Measurements from ENCODE around the gene RPS6KA1.

DNA sequence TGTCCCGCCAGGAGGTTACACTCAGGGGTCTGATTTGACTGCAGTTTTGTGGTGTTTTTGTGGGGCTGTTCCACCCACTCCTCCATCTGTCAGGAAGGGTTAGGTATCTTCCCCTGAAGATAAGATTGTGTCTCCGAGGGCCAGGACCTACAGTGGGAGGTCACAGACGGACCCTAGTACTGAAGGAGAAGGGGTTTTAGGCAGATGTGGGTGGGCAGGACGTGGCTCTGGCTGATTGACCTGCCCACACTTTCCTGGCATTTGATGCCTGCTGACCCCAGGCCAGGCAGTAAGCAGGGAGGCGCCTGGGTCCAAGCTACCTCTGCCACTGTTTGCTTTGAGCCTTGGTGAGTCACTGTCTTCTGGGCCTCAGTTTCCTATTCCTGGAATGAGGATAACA is 13.9 kb downstream of the RPS6KA1 start:
- TF ChIP-seq, protein P1, sequence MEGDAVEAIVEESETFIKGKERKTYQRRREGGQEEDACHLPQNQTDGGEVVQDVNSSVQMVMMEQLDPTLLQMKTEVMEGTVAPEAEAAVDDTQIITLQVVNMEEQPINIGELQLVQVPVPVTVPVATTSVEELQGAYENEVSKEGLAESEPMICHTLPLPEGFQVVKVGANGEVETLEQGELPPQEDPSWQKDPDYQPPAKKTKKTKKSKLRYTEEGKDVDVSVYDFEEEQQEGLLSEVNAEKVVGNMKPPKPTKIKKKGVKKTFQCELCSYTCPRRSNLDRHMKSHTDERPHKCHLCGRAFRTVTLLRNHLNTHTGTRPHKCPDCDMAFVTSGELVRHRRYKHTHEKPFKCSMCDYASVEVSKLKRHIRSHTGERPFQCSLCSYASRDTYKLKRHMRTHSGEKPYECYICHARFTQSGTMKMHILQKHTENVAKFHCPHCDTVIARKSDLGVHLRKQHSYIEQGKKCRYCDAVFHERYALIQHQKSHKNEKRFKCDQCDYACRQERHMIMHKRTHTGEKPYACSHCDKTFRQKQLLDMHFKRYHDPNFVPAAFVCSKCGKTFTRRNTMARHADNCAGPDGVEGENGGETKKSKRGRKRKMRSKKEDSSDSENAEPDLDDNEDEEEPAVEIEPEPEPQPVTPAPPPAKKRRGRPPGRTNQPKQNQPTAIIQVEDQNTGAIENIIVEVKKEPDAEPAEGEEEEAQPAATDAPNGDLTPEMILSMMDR (IDR thresholded peaks at IDR 0.05), result no peak
- TF ChIP-seq POLR2A (IDR thresholded peaks at IDR 0.05) (no peak), EP300 (IDR thresholded peaks at IDR 0.05) (no peak)

Measured in upper lobe of left lung (tissue), 4 donors.